Peyer's patch (tissue), 4 donors: ENCODE results near the gene CYP2A13.

Experiments used
- CTCF ChIP-seq, 6 experiments: fragments of 450-650 bp in 4 of 6; fragments of 200-600 bp in 2 of 6; sonication (generic) in 1 of 6; IDR thresholded peaks; one replicate each; pipeline ENCODE4 v1.5.1; 2017 to 2019; ENCODE audit warnings: antibody characterized with exemption in 6 of 6, mild to moderate bottlenecking in 3 of 6, moderate library complexity in 1 of 6
- POLR2A ChIP-seq, 2 donors: fragments of 450-650 bp; IDR thresholded peaks; one replicate each; pipeline ENCODE4 v1.5.1; 2017; ENCODE audit warnings: antibody characterized with exemption in 2 of 2, mild to moderate bottlenecking in 2 of 2, moderate library complexity in 2 of 2

GRCh38 chr19:41096353-41096752 is 8.1 kb downstream of the CYP2A13 start:
- no peak for TF ChIP-seq CTCF (IDR thresholded peaks at IDR 0.05)
- TF ChIP-seq POLR2A (IDR thresholded peaks at IDR 0.05) = no peak
